ENCODE results near the gene TDO2.

TDO2 gene

GRCh38 chr4:155903453-155903852, at the start of gene TDO2:
TDO2 (plus strand) TSS chr4:155903696; CDS start chr4:155903759, 63 bp downstream.
- H3K36me3 ChIP-seq (ENCODE audit: control insufficient read depth in 1 of 2, insufficient read depth in 2 of 2, low read length in 2 of 2): no peaks in the 10 kb centered on the region
- H3K9ac ChIP-seq (ENCODE audit: low read depth in 1 of 2, low read length in 2 of 2): no peak within 1 kb of the TSS
- no peak within 1 kb of the TSS for H3K4me3 ChIP-seq (ENCODE audit: low read depth in 1 of 2, low read length in 2 of 2)
- H3K4me1 ChIP-seq (ENCODE audit: control insufficient read depth in 1 of 2, insufficient read depth in 2 of 2, low read length in 2 of 2): no peaks in the 10 kb centered on the region
- H3K27ac ChIP-seq (ENCODE audit: low read depth, low read length): no peak within 1 kb of the TSS
- no peaks in the 10 kb centered on the region for H3K27me3 ChIP-seq (ENCODE audit: control insufficient read depth in 1 of 2, insufficient read depth in 2 of 2, low read length in 2 of 2)
- H3K9me3 ChIP-seq (ENCODE audit: control insufficient read depth in 1 of 2, low read length in 2 of 2): no peaks in the 10 kb centered on the region

- Histone ChIP-seq H3K27me3 (ENCODE audit: control insufficient read depth in 1 of 2, insufficient read depth in 2 of 2, low read length in 2 of 2) (no peaks in the 10 kb centered on the region), H3K27ac (ENCODE audit: low read depth, low read length) (no peak overlapping the region), H3K9me3 (ENCODE audit: control insufficient read depth in 1 of 2, low read length in 2 of 2) (no peaks in the 10 kb centered on the region), H3K4me1 (ENCODE audit: control insufficient read depth in 1 of 2, insufficient read depth in 2 of 2, low read length in 2 of 2) (no peaks in the 10 kb centered on the region), H3K36me3 (ENCODE audit: control insufficient read depth in 1 of 2, insufficient read depth in 2 of 2, low read length in 2 of 2) (no peaks in the 10 kb centered on the region), H3K9ac (ENCODE audit: low read depth in 1 of 2, low read length in 2 of 2) (no peak overlapping the region), H3K4me3 (ENCODE audit: low read depth in 1 of 2, low read length in 2 of 2) (no peak overlapping the region)
Observed at GRCh38 chr4:155854582-155855226, 48.8 kb upstream of the TDO2 start.

- Histone ChIP-seq H3K9ac (ENCODE audit: low read depth in 1 of 2, low read length in 2 of 2) (no peak overlapping the region), H3K4me3 (ENCODE audit: low read depth in 1 of 2, low read length in 2 of 2) (no peak overlapping the region), H3K9me3 (ENCODE audit: control insufficient read depth in 1 of 2, low read length in 2 of 2) (no peaks in the 10 kb centered on the region), H3K27ac (ENCODE audit: low read depth, low read length) (no peak overlapping the region), H3K27me3 (ENCODE audit: control insufficient read depth in 1 of 2, insufficient read depth in 2 of 2, low read length in 2 of 2) (no peaks in the 10 kb centered on the region), H3K36me3 (ENCODE audit: control insufficient read depth in 1 of 2, insufficient read depth in 2 of 2, low read length in 2 of 2) (no peaks in the 10 kb centered on the region), H3K4me1 (ENCODE audit: control insufficient read depth in 1 of 2, insufficient read depth in 2 of 2, low read length in 2 of 2) (no peaks in the 10 kb centered on the region)
Observed at GRCh38 chr4:155855897-155856296, 47.6 kb upstream of the TDO2 start.

DNA sequence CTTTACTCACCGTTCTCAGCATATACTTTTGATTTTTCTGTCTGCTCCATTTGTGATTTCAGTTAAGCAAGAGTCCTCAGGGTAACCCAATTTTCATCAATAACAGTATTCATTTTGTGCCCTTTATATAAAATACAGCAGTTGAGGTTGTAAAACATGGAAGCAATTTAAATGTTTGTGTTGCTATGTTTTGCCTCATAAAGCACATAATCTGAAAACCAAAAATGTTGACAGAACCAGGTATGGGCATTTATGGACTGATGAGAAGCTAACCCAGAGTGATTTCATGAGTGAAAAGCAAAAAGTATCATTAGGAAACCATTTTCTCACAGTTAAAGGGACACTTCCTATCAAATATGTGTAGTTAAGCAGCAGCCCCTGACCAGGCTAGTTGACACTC, 37.3 kb upstream of the TDO2 start, which contains the start of gene ASIC5:
TSS of gene ASIC5 (minus strand) at position 101 of the 400 bp plus-strand sequence. CDS start at position 50, 51 bp downstream.
- Histone ChIP-seq H3K9me3 (ENCODE audit: control insufficient read depth in 1 of 2, low read length in 2 of 2) (peaks cover 0 to 4% of the 10 kb centered on the region in 2 donors), H3K9ac (ENCODE audit: low read depth in 1 of 2, low read length in 2 of 2) (no peak within 1 kb of the TSS), H3K4me1 (ENCODE audit: control insufficient read depth in 1 of 2, insufficient read depth in 2 of 2, low read length in 2 of 2) (no peaks in the 10 kb centered on the region), H3K36me3 (ENCODE audit: control insufficient read depth in 1 of 2, insufficient read depth in 2 of 2, low read length in 2 of 2) (no peaks in the 10 kb centered on the region), H3K27me3 (ENCODE audit: control insufficient read depth in 1 of 2, insufficient read depth in 2 of 2, low read length in 2 of 2) (no peaks in the 10 kb centered on the region), H3K4me3 (ENCODE audit: low read depth in 1 of 2, low read length in 2 of 2) (no peak within 1 kb of the TSS), H3K27ac (ENCODE audit: low read depth, low read length) (no peak within 1 kb of the TSS)

DNA sequence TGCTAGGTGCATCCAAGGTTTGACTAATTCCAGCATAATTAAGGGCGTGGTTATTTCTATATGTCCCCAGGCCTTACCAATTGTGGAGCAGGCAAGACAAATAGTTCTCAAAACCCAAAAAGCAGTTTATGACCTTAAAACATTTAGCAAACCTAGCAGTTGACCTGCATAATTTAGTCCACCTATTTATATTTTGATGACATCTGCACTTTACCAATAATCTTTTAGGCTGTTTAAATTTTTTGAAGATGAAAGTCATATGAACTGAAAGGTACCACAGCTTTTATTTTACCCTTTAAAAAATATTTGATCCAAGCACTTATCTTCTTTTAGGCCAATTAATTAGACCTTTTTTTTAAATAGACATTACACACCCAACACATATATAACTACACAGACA, 27.6 kb upstream of the TDO2 start:
- no peaks in the 10 kb centered on the region for H3K36me3 ChIP-seq (ENCODE audit: control insufficient read depth in 1 of 2, insufficient read depth in 2 of 2, low read length in 2 of 2)
- H3K27me3 ChIP-seq (ENCODE audit: control insufficient read depth in 1 of 2, insufficient read depth in 2 of 2, low read length in 2 of 2): no peaks in the 10 kb centered on the region
- no peaks in the 10 kb centered on the region for H3K4me1 ChIP-seq (ENCODE audit: control insufficient read depth in 1 of 2, insufficient read depth in 2 of 2, low read length in 2 of 2)
- peaks cover 0 to 4% of the 10 kb centered on the region in 2 donors for H3K9me3 ChIP-seq (ENCODE audit: control insufficient read depth in 1 of 2, low read length in 2 of 2)
- no peak overlapping the region for H3K9ac ChIP-seq (ENCODE audit: low read depth in 1 of 2, low read length in 2 of 2)
- H3K27ac ChIP-seq (ENCODE audit: low read depth, low read length): no peak overlapping the region
- no peak overlapping the region for H3K4me3 ChIP-seq (ENCODE audit: low read depth in 1 of 2, low read length in 2 of 2)

GRCh38 chr4:155877971-155878370, 25.5 kb upstream of the TDO2 start:
- Histone ChIP-seq H3K4me1 (ENCODE audit: control insufficient read depth in 1 of 2, insufficient read depth in 2 of 2, low read length in 2 of 2) (no peaks in the 10 kb centered on the region), H3K9me3 (ENCODE audit: control insufficient read depth in 1 of 2, low read length in 2 of 2) (peaks cover 0 to 4% of the 10 kb centered on the region in 2 donors), H3K27ac (ENCODE audit: low read depth, low read length) (no peak overlapping the region), H3K4me3 (ENCODE audit: low read depth in 1 of 2, low read length in 2 of 2) (no peak overlapping the region), H3K9ac (ENCODE audit: low read depth in 1 of 2, low read length in 2 of 2) (no peak overlapping the region), H3K36me3 (ENCODE audit: control insufficient read depth in 1 of 2, insufficient read depth in 2 of 2, low read length in 2 of 2) (no peaks in the 10 kb centered on the region), H3K27me3 (ENCODE audit: control insufficient read depth in 1 of 2, insufficient read depth in 2 of 2, low read length in 2 of 2) (no peaks in the 10 kb centered on the region)

DNA sequence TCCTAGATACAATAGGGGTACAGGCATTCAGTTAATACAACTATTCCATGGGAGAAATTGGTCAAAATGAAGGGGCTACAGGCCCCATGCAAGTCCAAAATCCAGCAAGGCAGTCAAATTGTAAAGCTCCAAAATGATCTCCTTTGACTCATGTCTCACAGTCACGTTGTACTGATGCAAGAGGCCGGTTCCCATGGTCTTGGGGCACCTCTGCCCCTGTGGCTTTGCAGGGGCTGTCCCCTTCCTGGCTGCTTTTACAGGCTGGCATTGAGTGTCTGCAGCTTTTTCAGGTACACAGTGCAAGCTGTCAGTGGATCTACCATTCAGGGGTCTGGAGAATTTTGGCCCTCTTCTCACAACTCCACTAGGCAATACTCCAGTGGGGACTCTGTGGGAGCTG, 24.9 kb upstream of the TDO2 start:
- H3K9me3 ChIP-seq (ENCODE audit: control insufficient read depth in 1 of 2, low read length in 2 of 2): peaks cover 0 to 4% of the 10 kb centered on the region in 2 donors
- H3K9ac ChIP-seq (ENCODE audit: low read depth in 1 of 2, low read length in 2 of 2): no peak overlapping the region
- no peaks in the 10 kb centered on the region for H3K27me3 ChIP-seq (ENCODE audit: control insufficient read depth in 1 of 2, insufficient read depth in 2 of 2, low read length in 2 of 2)
- H3K27ac ChIP-seq (ENCODE audit: low read depth, low read length): no peak overlapping the region
- H3K4me1 ChIP-seq (ENCODE audit: control insufficient read depth in 1 of 2, insufficient read depth in 2 of 2, low read length in 2 of 2): no peaks in the 10 kb centered on the region
- no peak overlapping the region for H3K4me3 ChIP-seq (ENCODE audit: low read depth in 1 of 2, low read length in 2 of 2)
- H3K36me3 ChIP-seq (ENCODE audit: control insufficient read depth in 1 of 2, insufficient read depth in 2 of 2, low read length in 2 of 2): no peaks in the 10 kb centered on the region

DNA sequence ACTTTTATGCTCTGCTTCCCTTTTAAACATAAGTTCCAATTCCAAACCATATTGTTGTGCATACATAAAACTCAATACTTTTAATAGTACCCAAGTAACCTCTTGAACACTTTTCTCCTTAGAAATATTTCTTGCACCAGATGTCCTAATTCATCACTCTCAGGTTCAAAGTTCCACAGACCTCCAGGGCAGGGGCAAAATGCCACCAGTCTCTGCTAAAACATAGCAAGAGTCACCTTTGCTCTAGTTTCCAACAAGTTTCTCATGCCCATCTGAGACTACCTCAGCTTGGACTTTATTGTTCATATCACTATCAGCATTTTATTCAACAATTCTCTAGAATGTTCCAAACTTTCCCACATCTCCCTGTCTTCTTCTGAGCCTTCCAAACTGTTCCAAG, 23.7 kb upstream of the TDO2 start:
- no peaks in the 10 kb centered on the region for H3K4me1 ChIP-seq (ENCODE audit: control insufficient read depth in 1 of 2, insufficient read depth in 2 of 2, low read length in 2 of 2)
- H3K27me3 ChIP-seq (ENCODE audit: control insufficient read depth in 1 of 2, insufficient read depth in 2 of 2, low read length in 2 of 2): no peaks in the 10 kb centered on the region
- H3K4me3 ChIP-seq (ENCODE audit: low read depth in 1 of 2, low read length in 2 of 2): no peak overlapping the region
- H3K36me3 ChIP-seq (ENCODE audit: control insufficient read depth in 1 of 2, insufficient read depth in 2 of 2, low read length in 2 of 2): no peaks in the 10 kb centered on the region
- peaks cover 0 to 4% of the 10 kb centered on the region in 2 donors for H3K9me3 ChIP-seq (ENCODE audit: control insufficient read depth in 1 of 2, low read length in 2 of 2)
- no peak overlapping the region for H3K27ac ChIP-seq (ENCODE audit: low read depth, low read length)
- no peak overlapping the region for H3K9ac ChIP-seq (ENCODE audit: low read depth in 1 of 2, low read length in 2 of 2)

DNA sequence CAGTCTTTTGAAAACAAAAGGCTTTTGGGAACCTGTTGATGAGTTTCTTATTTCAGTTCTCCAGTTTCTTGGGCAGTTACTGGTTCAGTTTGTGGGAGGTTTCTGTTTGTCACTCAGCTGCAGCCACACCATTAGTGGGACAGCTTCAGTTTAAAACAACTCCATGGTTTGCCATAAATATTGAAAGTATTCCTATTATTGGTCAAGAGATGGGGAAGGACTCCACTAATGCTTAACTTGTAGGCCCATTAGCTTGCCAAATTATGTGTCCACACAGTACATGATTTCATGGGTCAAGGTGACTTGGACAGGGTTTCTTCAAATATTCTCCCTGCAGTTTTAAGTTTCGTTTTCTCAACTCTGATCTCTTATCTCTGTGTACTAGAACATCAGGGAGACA, 21.9 kb upstream of the TDO2 start:
- H3K36me3 ChIP-seq (ENCODE audit: control insufficient read depth in 1 of 2, insufficient read depth in 2 of 2, low read length in 2 of 2): no peaks in the 10 kb centered on the region
- no peaks in the 10 kb centered on the region for H3K9me3 ChIP-seq (ENCODE audit: control insufficient read depth in 1 of 2, low read length in 2 of 2)
- H3K4me1 ChIP-seq (ENCODE audit: control insufficient read depth in 1 of 2, insufficient read depth in 2 of 2, low read length in 2 of 2): no peaks in the 10 kb centered on the region
- no peak overlapping the region for H3K9ac ChIP-seq (ENCODE audit: low read depth in 1 of 2, low read length in 2 of 2)
- H3K27ac ChIP-seq (ENCODE audit: low read depth, low read length): no peak overlapping the region
- H3K27me3 ChIP-seq (ENCODE audit: control insufficient read depth in 1 of 2, insufficient read depth in 2 of 2, low read length in 2 of 2): no peaks in the 10 kb centered on the region
- no peak overlapping the region for H3K4me3 ChIP-seq (ENCODE audit: low read depth in 1 of 2, low read length in 2 of 2)

GRCh38 chr4:155883895-155884294, 19.6 kb upstream of the TDO2 start:
- Histone ChIP-seq H3K9ac (ENCODE audit: low read depth in 1 of 2, low read length in 2 of 2) (no peak overlapping the region), H3K9me3 (ENCODE audit: control insufficient read depth in 1 of 2, low read length in 2 of 2) (no peaks in the 10 kb centered on the region), H3K4me1 (ENCODE audit: control insufficient read depth in 1 of 2, insufficient read depth in 2 of 2, low read length in 2 of 2) (no peaks in the 10 kb centered on the region), H3K36me3 (ENCODE audit: control insufficient read depth in 1 of 2, insufficient read depth in 2 of 2, low read length in 2 of 2) (no peaks in the 10 kb centered on the region), H3K27me3 (ENCODE audit: control insufficient read depth in 1 of 2, insufficient read depth in 2 of 2, low read length in 2 of 2) (no peaks in the 10 kb centered on the region), H3K4me3 (ENCODE audit: low read depth in 1 of 2, low read length in 2 of 2) (no peak overlapping the region), H3K27ac (ENCODE audit: low read depth, low read length) (no peak overlapping the region)

All from duodenal mucosa (tissue), 2 donors.